ENCODE results near the gene TMEM35B. TPM values are rescaled to one million over a fixed set of nuclear protein-coding genes. Genes with fewer than 3 reads are reported as not detected.

TMEM35B gene
- total RNA-seq, 1 experiment from 2014 or later = 49.2 TPM

Other genes with a start within 250 kb of the TMEM35B start
- gene GJB5, start 230.3 kb downstream of the TMEM35B start, total RNA-seq (2014; rRNA removed; shearing (Covaris generic)) = 0.24 TPM in 1 of 2 replicates, not detected in the other
- not detected in 2 replicates for gene GJB4, start 225.6 kb downstream of the TMEM35B start, total RNA-seq (2014; rRNA removed; shearing (Covaris generic))
- not detected in 2 replicates for gene GJB3, start 204.1 kb downstream of the TMEM35B start, total RNA-seq (2014; rRNA removed; shearing (Covaris generic))
- not detected in 2 replicates for gene GJA4, start 192.3 kb downstream of the TMEM35B start, total RNA-seq (2014; rRNA removed; shearing (Covaris generic))
- 64.5 and 72.1 TPM in 2 replicates for gene SMIM12, start 125.6 kb downstream of the TMEM35B start, total RNA-seq (2014; rRNA removed; shearing (Covaris generic))
- gene DLGAP3, start 55.7 kb downstream of the TMEM35B start, total RNA-seq (2014; rRNA removed; shearing (Covaris generic)) = 3.1 and 4.5 TPM in 2 replicates
- 3.9 and 5.0 TPM in 2 replicates for gene ZMYM6, start 46.6 kb upstream of the TMEM35B start, total RNA-seq (2014; rRNA removed; shearing (Covaris generic))
- 18.8 and 30.2 TPM in 2 replicates for gene ZMYM1, start 94.0 kb upstream of the TMEM35B start, total RNA-seq (2014; rRNA removed; shearing (Covaris generic))
- 319 and 363 TPM in 2 replicates for gene SFPQ, start 207.8 kb upstream of the TMEM35B start, total RNA-seq (2014; rRNA removed; shearing (Covaris generic))